Activated naive CD4-positive, alpha-beta T cell treated with anti-CD3 and anti-CD28 coated beads, Interleukin-2, amount 10 ng/mL, durations not matched to agents 7 days and 5 days (primary cell): ENCODE data around the gene CHL1.
"Not testable (repeated sequence)": the region's sequence is repeated elsewhere in the genome, so short reads cannot be mapped to it uniquely, and the experiment has no call there.

Source experiments
- CTCF ChIA-PET: fragments of 350-600 bp; sonication (Branson Sonifier 250); formaldehyde crosslinking; loops from one replicate; lab custom pipeline; 2021; ENCODE audit warnings: antibody characterized with exemption; lab: Charles Lee
- DNase-seq: peaks from one replicate; pipeline ENCODE4 v3.0.0-alpha.2; 2020
- H3K27ac Mint-ChIP-seq: one replicate; pipeline ENCODE4 v1.8.0; 2021; ENCODE audit warnings: mild to moderate bottlenecking, moderate library complexity, mixed read lengths
- H3K27me3 Mint-ChIP-seq: one replicate; pipeline ENCODE4 v1.8.0; 2021; ENCODE audit warnings: mild to moderate bottlenecking, mixed read lengths
- H3K36me3 Mint-ChIP-seq: one replicate; pipeline ENCODE4 v1.8.0; 2021; ENCODE audit warnings: mixed read lengths
- H3K4me1 Mint-ChIP-seq: one replicate; pipeline ENCODE4 v1.8.0; 2021; ENCODE audit warnings: mixed read lengths
- H3K4me3 Mint-ChIP-seq: one replicate; pipeline ENCODE4 v1.8.0; 2021; ENCODE audit warnings: mild to moderate bottlenecking, moderate library complexity, mixed read lengths
- H3K9me3 Mint-ChIP-seq: one replicate; pipeline ENCODE4 v1.8.0; 2021; ENCODE audit warnings: mixed read lengths

Gene CHL1

GRCh38 chr3:355622-356021 is 159.1 kb downstream of the CHL1 start:
- Mint-ChIP-seq H3K27me3 (no peaks in the 10 kb centered on the region), H3K9me3 (peaks cover 1% of the 10 kb centered on the region), H3K4me1 (no peaks in the 10 kb centered on the region), H3K27ac (no peak overlapping the region), H3K4me3 (no peak overlapping the region), H3K36me3 (no peaks in the 10 kb centered on the region)
- CTCF ChIA-PET, result interaction anchor here (0.8 to 2.2 kb wide), 3 partner anchors 10 to 29 kb away, joined by 3 to 6 read pairs (median 4); no protein-coding TSS in a partner anchor
- DNase-seq, result no peak

GRCh38 chr3:356952-357351 is 160.4 kb downstream of the CHL1 start:
- CTCF ChIA-PET, result no interaction called here
- Mint-ChIP-seq H3K9me3 (peaks cover 1% of the 10 kb centered on the region), H3K4me1 (no peaks in the 10 kb centered on the region), H3K27me3 (no peaks in the 10 kb centered on the region), H3K27ac (no peak overlapping the region), H3K4me3 (no peak overlapping the region), H3K36me3 (no peaks in the 10 kb centered on the region)
- no peak for DNase-seq

GRCh38 chr3:359672-360071 is 163.1 kb downstream of the CHL1 start:
- Mint-ChIP-seq H3K4me1 (no peaks in the 10 kb centered on the region), H3K36me3 (no peaks in the 10 kb centered on the region), H3K4me3 (no peak overlapping the region), H3K27ac (no peak overlapping the region), H3K27me3 (no peaks in the 10 kb centered on the region), H3K9me3 (peaks cover 1% of the 10 kb centered on the region)
- CTCF ChIA-PET, result no interaction called here
- DNase-seq, result no peak

GRCh38 chr3:362681-363338 is 166.2 kb downstream of the CHL1 start:
- no peaks in the 10 kb centered on the region for H3K36me3 Mint-ChIP-seq
- CTCF ChIA-PET, result interaction anchor here (1.8 kb wide), 1 partner anchor 9 kb away, joined by 5 read pairs; no protein-coding TSS in a partner anchor
- H3K4me3 Mint-ChIP-seq, result no peak overlapping the region
- no peaks in the 10 kb centered on the region for H3K27me3 Mint-ChIP-seq
- H3K9me3 Mint-ChIP-seq, result peaks cover 3% of the 10 kb centered on the region
- no peak for DNase-seq
- no peak overlapping the region for H3K27ac Mint-ChIP-seq
- no peaks in the 10 kb centered on the region for H3K4me1 Mint-ChIP-seq

GRCh38 chr3:364287-364686 is 167.7 kb downstream of the CHL1 start:
- Mint-ChIP-seq H3K4me3 (no peak overlapping the region), H3K36me3 (no peaks in the 10 kb centered on the region), H3K9me3 (peaks cover 5% of the 10 kb centered on the region), H3K27ac (no peak overlapping the region), H3K27me3 (no peaks in the 10 kb centered on the region), H3K4me1 (no peaks in the 10 kb centered on the region)
- CTCF ChIA-PET, result no interaction called here
- no peak for DNase-seq

GRCh38 chr3:365268-365667 is 168.7 kb downstream of the CHL1 start:
- Mint-ChIP-seq H3K4me3 (no peak overlapping the region), H3K9me3 (peaks cover 4% of the 10 kb centered on the region), H3K4me1 (no peaks in the 10 kb centered on the region), H3K36me3 (no peaks in the 10 kb centered on the region), H3K27me3 (no peaks in the 10 kb centered on the region), H3K27ac (no peak overlapping the region)
- CTCF ChIA-PET, result no interaction called here
- DNase-seq, result no peak

- DNase-seq, H3K9me3 Mint-ChIP-seq, H3K4me3 Mint-ChIP-seq, H3K27me3 Mint-ChIP-seq, H3K27ac Mint-ChIP-seq, H3K4me1 Mint-ChIP-seq, CTCF ChIA-PET, H3K36me3 Mint-ChIP-seq: not testable (repeated sequence)
Measured at GRCh38 chr3:366253-366652, 169.7 kb downstream of the CHL1 start.

GRCh38 chr3:373193-373779 is 176.7 kb downstream of the CHL1 start:
- no peak for DNase-seq
- CTCF ChIA-PET, result no interaction called here
- Mint-ChIP-seq H3K4me1 (no peaks in the 10 kb centered on the region), H3K9me3 (peaks cover 7% of the 10 kb centered on the region), H3K36me3 (no peaks in the 10 kb centered on the region), H3K27me3 (no peaks in the 10 kb centered on the region), H3K27ac (no peak overlapping the region), H3K4me3 (no peak overlapping the region)

- H3K27ac Mint-ChIP-seq, result no peak overlapping the region
- H3K27me3 Mint-ChIP-seq, result no peaks in the 10 kb centered on the region
- H3K36me3 Mint-ChIP-seq, result no peaks in the 10 kb centered on the region
- no peak overlapping the region for H3K4me3 Mint-ChIP-seq
- H3K4me1 Mint-ChIP-seq, result no peaks in the 10 kb centered on the region
- H3K9me3 Mint-ChIP-seq, result peaks cover 5% of the 10 kb centered on the region
- CTCF ChIA-PET, result no interaction called here
- DNase-seq, result no peak
Measured at GRCh38 chr3:374459-374858, 177.9 kb downstream of the CHL1 start.

GRCh38 chr3:377158-377561 is 180.6 kb downstream of the CHL1 start:
- no peak overlapping the region for H3K4me3 Mint-ChIP-seq
- no peaks in the 10 kb centered on the region for H3K9me3 Mint-ChIP-seq
- H3K4me1 Mint-ChIP-seq, result no peaks in the 10 kb centered on the region
- CTCF ChIA-PET, result no interaction called here
- H3K36me3 Mint-ChIP-seq, result no peaks in the 10 kb centered on the region
- no peak for DNase-seq
- H3K27me3 Mint-ChIP-seq, result no peaks in the 10 kb centered on the region
- no peak overlapping the region for H3K27ac Mint-ChIP-seq

GRCh38 chr3:380801-381200 is 184.2 kb downstream of the CHL1 start:
- H3K36me3 Mint-ChIP-seq, result no peaks in the 10 kb centered on the region
- CTCF ChIA-PET, result no interaction called here
- H3K4me3 Mint-ChIP-seq, result no peak overlapping the region
- no peaks in the 10 kb centered on the region for H3K27me3 Mint-ChIP-seq
- H3K9me3 Mint-ChIP-seq, result no peaks in the 10 kb centered on the region
- no peak for DNase-seq
- no peaks in the 10 kb centered on the region for H3K4me1 Mint-ChIP-seq
- H3K27ac Mint-ChIP-seq, result no peak overlapping the region

GRCh38 chr3:385151-385550 is 188.6 kb downstream of the CHL1 start:
- no peaks in the 10 kb centered on the region for H3K27me3 Mint-ChIP-seq
- CTCF ChIA-PET, result no interaction called here
- DNase-seq, result no peak
- H3K36me3 Mint-ChIP-seq, result no peaks in the 10 kb centered on the region
- H3K27ac Mint-ChIP-seq, result no peak overlapping the region
- no peaks in the 10 kb centered on the region for H3K9me3 Mint-ChIP-seq
- no peaks in the 10 kb centered on the region for H3K4me1 Mint-ChIP-seq
- no peak overlapping the region for H3K4me3 Mint-ChIP-seq

- Mint-ChIP-seq H3K9me3 (peaks cover 1% of the 10 kb centered on the region), H3K27ac (no peak overlapping the region), H3K27me3 (no peaks in the 10 kb centered on the region), H3K4me1 (no peaks in the 10 kb centered on the region), H3K36me3 (no peaks in the 10 kb centered on the region), H3K4me3 (no peak overlapping the region)
- CTCF ChIA-PET, result no interaction called here
- DNase-seq, result no peak
Measured at GRCh38 chr3:394775-395174, 198.2 kb downstream of the CHL1 start.

GRCh38 chr3:396293-396692 is 199.7 kb downstream of the CHL1 start:
- H3K27me3 Mint-ChIP-seq, result no peaks in the 10 kb centered on the region
- no peak overlapping the region for H3K4me3 Mint-ChIP-seq
- H3K4me1 Mint-ChIP-seq, result no peaks in the 10 kb centered on the region
- no peak overlapping the region for H3K27ac Mint-ChIP-seq
- DNase-seq, result no peak
- H3K9me3 Mint-ChIP-seq, result peaks cover 1% of the 10 kb centered on the region
- CTCF ChIA-PET, result no interaction called here
- H3K36me3 Mint-ChIP-seq, result no peaks in the 10 kb centered on the region

- CTCF ChIA-PET, result no interaction called here
- no peak for DNase-seq
- Mint-ChIP-seq H3K4me3 (no peak overlapping the region), H3K27me3 (no peaks in the 10 kb centered on the region), H3K9me3 (no peaks in the 10 kb centered on the region), H3K36me3 (no peaks in the 10 kb centered on the region), H3K27ac (no peak overlapping the region), H3K4me1 (no peaks in the 10 kb centered on the region)
Measured at GRCh38 chr3:399647-400046, 203.1 kb downstream of the CHL1 start.
